Sigmoid colon (tissue), 4 donors: ENCODE results near the gene KCNK18.

ENCODE experiments used
- EP300 ChIP-seq, 4 donors: sonication (generic); formaldehyde crosslinking; IDR thresholded peaks; one replicate each; pipeline ENCODE4 v1.6.1; 2017; ENCODE audit warnings: antibody characterized with exemption in 4 of 4
- POLR2A ChIP-seq, 2 donors: fragments of 450-650 bp; IDR thresholded peaks; one replicate each; pipeline ENCODE4 v1.6.1; 2016; ENCODE audit warnings: antibody characterized with exemption in 2 of 2, mild to moderate bottlenecking in 2 of 2, moderate library complexity in 2 of 2
- POLR2AphosphoS5 ChIP-seq, 4 donors: sonication (generic); formaldehyde crosslinking; IDR thresholded peaks; one replicate each; pipeline ENCODE4 v1.6.1; 2017; ENCODE audit warnings: antibody characterized with exemption in 4 of 4
- TF ChIP-seq, protein P1 (sequence below), 4 experiments: fragments of 450-650 bp in 3 of 4; fragments of 200-600 bp in 1 of 4; IDR thresholded peaks; one replicate each; pipeline ENCODE4 v1.5.1; 2016 to 2019; ENCODE audit warnings: antibody characterized with exemption in 4 of 4, mild to moderate bottlenecking in 3 of 4, moderate library complexity in 2 of 4

- TF ChIP-seq POLR2A (IDR thresholded peaks at IDR 0.05) (no peak), POLR2AphosphoS5 (IDR thresholded peaks at IDR 0.05) (no peak), EP300 (IDR thresholded peaks at IDR 0.05) (no peak)
- TF ChIP-seq, protein P1, sequence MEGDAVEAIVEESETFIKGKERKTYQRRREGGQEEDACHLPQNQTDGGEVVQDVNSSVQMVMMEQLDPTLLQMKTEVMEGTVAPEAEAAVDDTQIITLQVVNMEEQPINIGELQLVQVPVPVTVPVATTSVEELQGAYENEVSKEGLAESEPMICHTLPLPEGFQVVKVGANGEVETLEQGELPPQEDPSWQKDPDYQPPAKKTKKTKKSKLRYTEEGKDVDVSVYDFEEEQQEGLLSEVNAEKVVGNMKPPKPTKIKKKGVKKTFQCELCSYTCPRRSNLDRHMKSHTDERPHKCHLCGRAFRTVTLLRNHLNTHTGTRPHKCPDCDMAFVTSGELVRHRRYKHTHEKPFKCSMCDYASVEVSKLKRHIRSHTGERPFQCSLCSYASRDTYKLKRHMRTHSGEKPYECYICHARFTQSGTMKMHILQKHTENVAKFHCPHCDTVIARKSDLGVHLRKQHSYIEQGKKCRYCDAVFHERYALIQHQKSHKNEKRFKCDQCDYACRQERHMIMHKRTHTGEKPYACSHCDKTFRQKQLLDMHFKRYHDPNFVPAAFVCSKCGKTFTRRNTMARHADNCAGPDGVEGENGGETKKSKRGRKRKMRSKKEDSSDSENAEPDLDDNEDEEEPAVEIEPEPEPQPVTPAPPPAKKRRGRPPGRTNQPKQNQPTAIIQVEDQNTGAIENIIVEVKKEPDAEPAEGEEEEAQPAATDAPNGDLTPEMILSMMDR (IDR thresholded peaks at IDR 0.05), result no peak
These were observed 56.6 kb downstream of the KCNK18 start for GRCh38 chr10:117253908-117254307.
